Measurements from ENCODE around the gene SPNS3. TPM values are rescaled to one million over a fixed set of nuclear protein-coding genes. Genes with fewer than 3 reads are reported as not detected.

The SPNS3 gene
- total RNA-seq, 4 donors from 2014 or later = 0.47 to 1.0 TPM; not detected in 2

DNA sequence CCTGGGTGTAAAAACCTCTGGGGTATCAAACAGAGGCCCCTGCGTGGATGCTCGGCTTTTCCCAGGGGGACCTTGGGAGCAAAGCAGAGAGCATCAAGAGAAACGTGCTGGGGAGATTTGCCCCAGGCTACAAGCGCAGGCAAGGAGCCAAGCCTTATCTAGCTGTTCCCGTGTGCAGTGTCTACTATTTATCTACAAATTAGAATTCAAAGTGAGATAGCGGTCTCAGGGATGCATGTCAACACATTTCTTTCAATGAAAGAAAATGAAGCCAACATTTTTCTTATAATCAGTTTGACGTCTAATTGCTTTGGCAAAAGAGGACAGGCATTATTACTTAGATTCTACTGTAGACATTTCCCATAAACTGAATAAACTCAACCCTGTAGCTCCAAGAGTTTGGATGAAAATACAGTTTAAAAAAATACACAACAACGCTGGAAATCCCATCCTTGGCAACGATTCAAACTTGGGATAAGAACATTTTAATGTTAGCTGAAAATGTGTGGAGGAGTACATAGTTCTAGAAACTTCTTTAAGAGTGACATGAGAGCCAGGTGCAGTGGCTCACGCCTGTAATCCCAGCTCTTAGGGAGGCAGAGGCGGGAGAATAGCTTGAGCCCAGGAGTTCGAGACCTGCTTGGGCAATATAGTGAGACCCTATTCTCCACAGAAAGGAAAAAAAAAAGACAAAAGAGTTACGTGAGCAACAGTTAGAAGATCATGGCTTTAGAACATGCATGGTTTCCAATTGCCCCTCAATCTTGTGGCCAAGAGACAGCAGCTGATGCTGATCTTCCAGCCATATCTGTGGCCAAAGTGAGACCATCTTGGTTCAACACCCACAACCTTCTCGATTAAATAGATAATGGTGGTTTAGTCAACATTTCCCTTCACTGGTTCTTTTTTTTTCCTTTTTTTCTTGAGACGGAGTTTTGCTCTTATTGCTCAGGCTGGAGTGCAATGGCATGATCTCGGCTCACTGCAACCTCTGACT is 7.2 kb downstream of the SPNS3 start:
- ATAC-seq (ENCODE audit: low FRiP score) (no peak), DNase-seq (ENCODE audit: low spot score) (no peak)
- TF ChIP-seq, protein P1, sequence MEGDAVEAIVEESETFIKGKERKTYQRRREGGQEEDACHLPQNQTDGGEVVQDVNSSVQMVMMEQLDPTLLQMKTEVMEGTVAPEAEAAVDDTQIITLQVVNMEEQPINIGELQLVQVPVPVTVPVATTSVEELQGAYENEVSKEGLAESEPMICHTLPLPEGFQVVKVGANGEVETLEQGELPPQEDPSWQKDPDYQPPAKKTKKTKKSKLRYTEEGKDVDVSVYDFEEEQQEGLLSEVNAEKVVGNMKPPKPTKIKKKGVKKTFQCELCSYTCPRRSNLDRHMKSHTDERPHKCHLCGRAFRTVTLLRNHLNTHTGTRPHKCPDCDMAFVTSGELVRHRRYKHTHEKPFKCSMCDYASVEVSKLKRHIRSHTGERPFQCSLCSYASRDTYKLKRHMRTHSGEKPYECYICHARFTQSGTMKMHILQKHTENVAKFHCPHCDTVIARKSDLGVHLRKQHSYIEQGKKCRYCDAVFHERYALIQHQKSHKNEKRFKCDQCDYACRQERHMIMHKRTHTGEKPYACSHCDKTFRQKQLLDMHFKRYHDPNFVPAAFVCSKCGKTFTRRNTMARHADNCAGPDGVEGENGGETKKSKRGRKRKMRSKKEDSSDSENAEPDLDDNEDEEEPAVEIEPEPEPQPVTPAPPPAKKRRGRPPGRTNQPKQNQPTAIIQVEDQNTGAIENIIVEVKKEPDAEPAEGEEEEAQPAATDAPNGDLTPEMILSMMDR (IDR thresholded peaks at IDR 0.05) = no peak

DNA sequence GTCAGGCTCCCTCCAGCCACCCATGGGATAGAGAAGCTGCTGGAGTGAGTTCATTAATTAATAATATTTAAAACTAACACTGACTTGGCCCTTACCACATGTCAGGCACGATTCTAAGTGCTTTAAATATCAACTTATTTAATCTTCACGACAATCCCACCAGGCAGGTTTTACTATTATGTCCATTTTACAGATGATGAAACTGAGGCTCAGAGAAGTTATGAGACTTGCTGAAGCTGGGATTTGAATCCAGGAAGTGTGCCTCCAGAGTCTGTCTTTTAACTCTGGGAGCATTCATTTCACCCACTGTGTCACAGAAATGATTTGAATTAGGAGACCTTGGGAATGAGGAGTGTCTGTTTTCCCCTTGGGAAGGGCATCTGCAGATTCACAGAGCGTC is 8.8 kb downstream of the SPNS3 start:
- no peak for ATAC-seq (ENCODE audit: low FRiP score)
- DNase-seq (ENCODE audit: low spot score) = no peak
- TF ChIP-seq, protein P1 (IDR thresholded peaks at IDR 0.05) = no peak

DNA sequence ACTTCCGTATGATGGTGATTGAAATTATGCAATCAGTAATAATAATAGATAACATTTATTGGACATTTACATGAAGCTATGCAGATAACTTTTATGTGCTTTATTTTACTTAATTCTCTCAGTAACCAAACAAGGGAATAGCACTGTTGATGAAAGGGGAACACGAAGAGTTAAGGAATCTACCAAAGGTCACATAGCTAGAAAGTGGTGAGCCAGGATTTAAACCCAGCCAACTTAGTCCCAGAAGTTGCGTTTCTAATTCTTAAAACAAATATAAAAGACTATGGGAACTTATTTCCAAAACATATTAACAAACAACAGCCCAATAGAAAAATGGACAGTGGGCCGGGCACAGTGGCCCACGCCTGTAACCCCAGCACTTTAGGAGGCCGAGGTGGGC is 9.7 kb downstream of the SPNS3 start:
- DNase-seq (ENCODE audit: low spot score) (no peak), ATAC-seq (ENCODE audit: low FRiP score) (no peak)
- TF ChIP-seq, protein P1 (IDR thresholded peaks at IDR 0.05) = no peak

DNA sequence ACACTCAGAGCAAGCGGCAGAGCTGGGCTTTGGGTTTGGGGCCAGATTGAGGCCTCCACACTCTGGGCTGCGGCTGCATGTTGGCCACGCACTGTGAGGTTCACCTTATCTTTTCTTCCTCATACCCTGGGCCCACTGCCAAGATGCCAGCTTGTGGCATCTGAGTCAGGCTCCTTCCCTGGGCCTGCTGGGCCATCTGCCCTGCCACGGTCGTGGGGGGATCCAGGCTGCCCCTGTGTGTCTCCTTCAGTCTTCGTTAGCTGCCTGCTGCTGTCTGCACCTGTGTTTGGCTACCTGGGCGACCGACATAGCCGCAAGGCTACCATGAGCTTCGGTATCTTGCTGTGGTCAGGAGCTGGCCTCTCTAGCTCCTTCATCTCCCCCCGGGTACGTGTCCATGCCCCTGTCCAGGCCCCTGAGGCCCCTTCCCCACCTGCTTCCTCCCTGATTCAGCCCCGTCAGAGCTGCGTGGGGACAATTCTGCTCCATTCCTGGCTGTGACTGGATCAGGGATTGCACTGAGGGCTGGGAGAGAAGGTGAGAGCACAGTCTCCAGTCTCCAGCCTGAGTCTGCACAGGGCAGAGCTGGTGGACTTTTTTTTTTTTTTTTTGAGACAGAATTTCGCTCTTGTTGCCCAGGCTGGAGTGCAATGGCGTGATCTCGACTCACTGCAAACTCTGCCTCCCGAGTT is 11.2 kb downstream of the SPNS3 start:
- TF ChIP-seq, protein P1 (IDR thresholded peaks at IDR 0.05) = no peak
- DNase-seq (ENCODE audit: low spot score) (no peak), ATAC-seq (ENCODE audit: low FRiP score) (no peak)

DNA sequence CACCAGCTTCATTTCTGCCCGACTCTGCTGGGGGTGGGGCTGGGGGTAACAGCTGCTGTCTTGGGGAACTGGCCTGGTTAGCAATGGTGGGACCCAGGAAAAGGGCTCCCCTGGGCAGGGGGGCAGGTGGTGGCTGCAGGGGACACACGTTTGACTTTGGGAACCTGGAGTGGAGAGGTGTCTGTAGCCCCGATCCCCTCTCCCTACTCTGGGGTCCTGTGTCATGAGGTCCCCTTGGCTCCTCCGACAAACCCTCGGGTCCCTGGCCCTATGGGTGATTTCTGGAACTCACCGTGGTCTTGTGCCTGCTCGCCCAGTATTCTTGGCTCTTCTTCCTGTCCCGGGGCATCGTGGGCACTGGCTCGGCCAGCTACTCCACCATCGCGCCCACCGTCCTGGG is 12.0 kb downstream of the SPNS3 start:
- ATAC-seq (ENCODE audit: low FRiP score) (no peak), DNase-seq (ENCODE audit: low spot score) (no peak)
- TF ChIP-seq, protein P1 (IDR thresholded peaks at IDR 0.05) = no peak

DNA sequence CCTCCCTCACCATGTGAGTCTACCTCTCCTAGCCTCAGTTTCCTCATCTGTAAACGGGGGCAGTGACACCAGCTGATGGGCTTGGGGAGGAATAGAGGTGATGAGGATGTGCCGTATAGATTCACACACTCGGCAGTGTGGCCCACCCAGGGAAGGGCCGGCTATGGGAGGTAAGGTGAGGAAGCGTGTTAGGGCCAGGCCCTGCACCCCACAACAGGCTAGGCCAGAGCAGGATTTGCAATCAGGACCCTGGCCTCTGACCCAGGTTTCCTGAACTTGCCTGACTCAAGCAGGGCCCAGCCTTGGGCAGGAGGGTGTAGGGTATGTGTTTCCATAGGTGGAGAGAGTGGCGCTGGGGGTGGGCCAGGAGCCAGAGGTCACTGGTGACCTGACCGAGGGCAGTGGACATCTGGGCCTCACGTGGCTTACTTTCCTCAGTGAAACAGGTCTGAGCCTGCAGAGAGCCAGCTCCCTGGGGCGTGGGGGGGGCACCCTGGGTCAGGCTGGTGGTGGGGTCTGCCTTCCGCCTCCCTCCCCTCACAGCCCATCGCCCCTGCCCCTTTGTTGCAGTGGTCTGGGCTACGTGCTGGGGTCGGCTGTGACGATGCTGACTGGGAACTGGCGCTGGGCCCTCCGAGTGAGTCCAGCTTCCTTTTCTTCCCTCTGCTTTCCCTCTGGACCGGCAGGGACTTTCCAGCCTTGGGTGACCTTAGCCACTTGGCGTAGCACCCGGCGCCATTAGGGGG is 12.8 kb downstream of the SPNS3 start:
- DNase-seq (ENCODE audit: low spot score) = no peak
- TF ChIP-seq, protein P1 (IDR thresholded peaks at IDR 0.05) = no peak
- no peak for ATAC-seq (ENCODE audit: low FRiP score)

Data from omental fat pad (tissue), 4 donors.